Endothelial cell of hepatic sinusoid (primary cell): Measurements from ENCODE around the gene IGFL2.
"Not testable (repeated sequence)": the region's sequence is repeated elsewhere in the genome, so short reads cannot be mapped to it uniquely, and the experiment has no call there.

Source experiments
- in situ Hi-C: cut with HindIII; loops from 2 replicates; pipeline ENCODE4 v1.10.0; 2017; ENCODE audit warnings: low sequenced_read_pairs

The IGFL2 gene

GRCh38 chr19:46137915-46138473 is 10.0 kb upstream of the IGFL2 start:
- in situ Hi-C loops, result no loop called here

GRCh38 chr19:46141421-46141820 is 6.6 kb upstream of the IGFL2 start:
- in situ Hi-C loops, result no loop called here

GRCh38 chr19:46142294-46142693 is 5.7 kb upstream of the IGFL2 start:
- in situ Hi-C loops, result no loop called here

GRCh38 chr19:46144756-46145155 is 3.3 kb upstream of the IGFL2 start:
- in situ Hi-C loops, result no loop called here

DNA sequence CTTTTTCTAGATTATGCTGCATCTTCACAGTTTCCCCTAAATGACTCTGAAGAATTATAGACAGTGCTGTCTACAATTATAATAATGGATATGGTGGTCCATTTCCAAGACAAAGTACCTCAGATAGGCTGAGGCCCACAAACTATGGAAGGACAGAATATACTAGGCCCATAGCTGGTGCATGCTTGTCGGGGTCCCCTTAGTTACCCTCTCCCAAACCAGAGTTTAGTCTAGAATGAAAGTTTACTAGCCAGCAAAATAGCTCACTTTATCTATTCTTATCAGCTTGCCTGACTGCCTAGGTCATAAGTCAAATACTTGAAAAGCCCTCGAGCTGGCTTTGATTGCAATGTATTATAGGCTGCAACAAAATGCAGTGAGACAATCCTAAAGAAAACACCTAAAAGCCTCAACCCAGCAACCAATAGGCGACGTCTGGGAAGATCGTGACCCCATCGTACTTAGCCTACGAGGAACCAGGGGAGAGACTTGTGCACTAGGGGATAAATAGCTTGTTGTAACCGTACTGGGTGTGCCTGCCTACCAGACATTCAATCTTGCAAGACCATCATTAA is 785 bp upstream of the IGFL2 start:
- in situ Hi-C loops, result no loop called here

- in situ Hi-C loops, result loop anchor here (5.0 kb wide), 1 partner anchor 33 kb away; no protein-coding TSS in a partner anchor
Measured at GRCh38 chr19:46150606-46151005, 2.6 kb downstream of the IGFL2 start.

DNA sequence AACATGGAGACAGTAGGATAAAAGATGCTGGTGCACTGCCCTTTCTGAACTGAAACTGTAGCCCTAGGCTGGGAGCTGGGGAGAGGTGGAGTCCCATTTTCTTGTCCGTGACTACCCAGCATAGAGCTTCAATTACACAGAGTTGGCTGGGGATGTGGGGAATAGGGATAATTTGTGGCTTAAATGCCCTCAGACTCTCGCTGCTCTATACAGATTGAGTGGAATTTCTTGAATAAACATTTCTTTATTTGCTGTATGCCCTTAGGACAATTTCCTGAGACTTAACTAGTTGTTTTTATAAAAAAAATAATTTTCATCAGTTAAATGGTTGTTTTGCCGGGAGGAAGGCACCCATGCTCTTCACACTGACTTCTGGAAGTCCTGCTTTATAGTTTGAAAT is 7.2 kb downstream of the IGFL2 start:
- in situ Hi-C loops, result no loop called here

- in situ Hi-C loops, result no loop called here
Measured at GRCh38 chr19:46159418-46160232, 11.6 kb downstream of the IGFL2 start.

GRCh38 chr19:46160233-46160775 is 12.3 kb downstream of the IGFL2 start:
- in situ Hi-C loops, result no loop called here

GRCh38 chr19:46161642-46162257 is 13.7 kb downstream of the IGFL2 start:
- in situ Hi-C loops, result not testable (repeated sequence)

GRCh38 chr19:46162731-46163130 is 14.7 kb downstream of the IGFL2 start:
- in situ Hi-C loops, result no loop called here

DNA sequence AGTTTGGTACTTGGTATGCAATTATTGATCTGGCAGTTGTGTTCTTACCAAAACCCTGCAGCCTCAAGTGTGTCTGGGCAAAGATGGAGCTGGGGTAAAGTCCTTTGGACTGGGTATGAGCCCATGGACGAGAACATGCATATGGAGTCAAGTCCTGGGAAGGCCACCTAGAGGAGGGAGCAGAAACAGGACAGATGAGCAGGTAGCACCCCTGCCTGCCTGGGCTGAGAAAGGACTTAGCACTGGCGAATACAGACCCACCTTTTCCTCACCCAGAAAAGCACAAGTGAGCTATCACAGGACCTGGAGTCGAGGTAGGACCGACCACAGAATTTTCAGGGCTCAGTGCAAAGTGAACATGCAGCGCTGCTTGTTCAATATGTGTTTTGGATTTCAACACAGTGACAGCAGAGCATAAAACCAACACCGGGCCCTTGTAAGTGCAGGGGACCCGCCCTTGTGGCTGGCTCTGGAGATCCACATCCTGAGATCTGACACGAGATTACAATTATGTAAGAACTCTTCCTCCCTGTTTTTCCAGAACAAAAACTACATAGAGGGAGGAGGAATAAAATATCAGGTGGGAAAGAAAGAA is 25.9 kb downstream of the IGFL2 start:
- in situ Hi-C loops, result loop anchor here (5.0 kb wide), 3 partner anchors 33 to 78 kb away; no protein-coding TSS in a partner anchor

GRCh38 chr19:46176116-46176860 is 28.2 kb downstream of the IGFL2 start:
- in situ Hi-C loops, result no loop called here

- in situ Hi-C loops, result no loop called here
Measured at GRCh38 chr19:46179076-46179759, 31.2 kb downstream of the IGFL2 start.

- in situ Hi-C loops, result no loop called here
Measured at GRCh38 chr19:46180701-46181387, 32.8 kb downstream of the IGFL2 start.

GRCh38 chr19:46181388-46181779 is 33.3 kb downstream of the IGFL2 start:
- in situ Hi-C loops, result no loop called here

DNA sequence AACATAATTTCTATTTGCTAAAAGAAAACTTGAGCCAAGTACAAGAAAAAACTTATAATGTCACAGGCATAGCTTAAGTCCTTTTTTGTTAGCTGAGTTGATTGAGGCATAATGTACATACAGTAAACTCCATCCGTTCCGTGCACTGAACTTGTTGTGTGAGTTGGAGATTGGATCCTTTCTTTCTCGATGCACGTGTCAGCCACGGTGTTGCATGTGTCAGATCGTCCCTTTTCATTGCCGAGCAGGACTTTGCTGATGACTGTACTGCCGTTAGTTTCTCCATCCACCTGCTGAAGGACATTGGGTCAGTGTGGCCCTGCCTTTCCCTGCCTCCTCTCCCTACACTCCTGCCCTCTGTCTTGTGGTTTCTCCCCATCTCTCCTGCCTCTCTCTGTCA is 34.4 kb downstream of the IGFL2 start:
- in situ Hi-C loops, result no loop called here

- in situ Hi-C loops, result not testable (repeated sequence)
Measured at GRCh38 chr19:46184775-46185710, 37.0 kb downstream of the IGFL2 start.
